Skin epidermis (tissue), 12 donors: ENCODE data around the gene PTPN14.
A peak's percentile ranks its signal among the peaks of the same experiment; 100 is the strongest.

Experiments
- H3K27ac ChIP-seq, 21 experiments: fragments of 200-600 bp; sonication (generic) in 11 of 21; one replicate each; pipeline ENCODE4 v1.5.0; 2020; ENCODE audit warnings: mild to moderate bottlenecking in 3 of 21, inconsistent platforms in 2 of 21, moderate library complexity in 2 of 21
- H3K4me3 ChIP-seq, 7 experiments: fragments of 200-600 bp; sonication (generic) in 2 of 7; one replicate each; pipeline ENCODE4 v1.5.0; 2020; ENCODE audit warnings: inconsistent platforms in 2 of 7, mild to moderate bottlenecking in 2 of 7, moderate library complexity in 1 of 7

The PTPN14 gene

DNA sequence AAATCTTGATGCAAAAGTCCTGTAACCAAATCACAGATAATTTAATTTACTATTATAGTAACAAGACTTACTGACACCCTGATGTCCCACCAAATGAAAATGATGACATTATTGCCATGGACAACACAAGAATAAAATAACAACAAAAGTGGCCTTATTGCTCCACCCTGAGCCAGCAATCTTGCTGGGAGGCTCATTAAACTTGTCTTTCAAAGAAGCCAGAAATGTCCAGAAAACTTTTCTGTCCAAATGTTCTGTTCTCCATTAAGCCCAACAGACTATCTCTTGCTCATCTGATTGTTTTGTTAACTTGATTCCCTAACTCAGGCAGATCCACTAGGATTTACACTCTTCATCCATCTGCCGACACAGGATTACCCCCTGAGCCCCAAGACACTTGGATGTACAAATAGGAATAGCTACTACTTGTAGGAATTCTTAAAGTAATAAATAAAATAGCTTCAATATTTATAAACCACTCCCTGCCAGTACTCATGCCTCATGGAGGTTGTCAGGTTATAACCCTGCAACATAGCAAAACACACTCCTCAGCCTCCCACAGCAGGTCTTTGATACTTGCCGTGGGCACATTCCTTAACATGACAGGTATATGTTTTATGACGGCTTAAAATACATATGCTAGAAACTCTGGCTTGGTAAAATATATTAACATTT, 84.9 kb downstream of the PTPN14 start:
- Histone ChIP-seq H3K27ac (peak overlapping the region in 20 of 21 experiments; percentile 3 to 65 (median 36)), H3K4me3 (no peak overlapping the region)

GRCh38 chr1:214464445-214465287, 86.7 kb downstream of the PTPN14 start:
- H3K4me3 ChIP-seq: no peak overlapping the region
- H3K27ac ChIP-seq: peak overlapping the region in 1 of 21 experiments; percentile 5

DNA sequence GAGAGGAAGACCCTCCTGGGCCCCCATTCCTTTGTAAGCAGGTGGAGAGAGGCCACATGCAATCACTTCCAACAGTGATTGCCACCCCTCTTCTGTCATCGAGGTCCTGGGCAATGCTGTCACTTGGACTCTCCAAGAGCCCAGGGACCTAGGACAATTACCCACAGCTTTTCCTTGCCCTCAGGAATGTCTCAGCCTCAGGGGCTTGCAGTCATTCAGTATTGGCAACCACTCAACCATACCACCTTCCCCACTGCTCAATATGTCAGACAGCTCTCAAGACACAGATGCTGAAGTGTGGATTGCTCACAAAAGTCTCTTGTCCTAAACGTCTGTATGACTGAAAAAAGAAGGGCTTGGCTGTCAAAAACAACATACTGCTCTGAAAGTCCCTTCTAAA, 87.8 kb downstream of the PTPN14 start:
- Histone ChIP-seq H3K27ac (peak overlapping the region in 1 of 21 experiments; percentile 10), H3K4me3 (no peak overlapping the region)

DNA sequence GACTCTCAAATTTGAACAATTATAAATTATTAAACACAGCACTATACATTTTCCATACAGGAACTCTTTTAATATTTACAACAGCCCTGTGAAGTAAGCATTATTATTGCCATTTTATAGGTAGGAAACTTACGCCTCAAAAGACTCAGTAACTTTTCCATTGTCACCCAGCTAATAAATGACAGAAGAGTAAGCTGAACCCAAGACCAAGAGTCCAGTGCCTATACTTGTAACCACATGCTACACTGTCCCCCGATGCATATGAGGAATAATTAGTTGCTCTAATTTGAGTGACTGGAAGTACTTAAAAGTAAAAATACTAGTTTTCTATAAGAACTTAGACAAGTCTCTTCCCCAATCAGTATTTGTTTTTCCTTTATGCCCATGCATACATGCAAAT, 88.5 kb downstream of the PTPN14 start:
- H3K4me3 ChIP-seq: no peak overlapping the region
- no peak overlapping the region for H3K27ac ChIP-seq

- Histone ChIP-seq H3K4me3 (no peak overlapping the region), H3K27ac (no peak overlapping the region)
Measured at GRCh38 chr1:214461305-214461704, 90.1 kb downstream of the PTPN14 start.

GRCh38 chr1:214460304-214460916, 91.0 kb downstream of the PTPN14 start:
- no peak overlapping the region for H3K4me3 ChIP-seq
- no peak overlapping the region for H3K27ac ChIP-seq

- Histone ChIP-seq H3K27ac (no peak overlapping the region), H3K4me3 (no peak overlapping the region)
Measured at GRCh38 chr1:214459895-214460294, 91.5 kb downstream of the PTPN14 start.

DNA sequence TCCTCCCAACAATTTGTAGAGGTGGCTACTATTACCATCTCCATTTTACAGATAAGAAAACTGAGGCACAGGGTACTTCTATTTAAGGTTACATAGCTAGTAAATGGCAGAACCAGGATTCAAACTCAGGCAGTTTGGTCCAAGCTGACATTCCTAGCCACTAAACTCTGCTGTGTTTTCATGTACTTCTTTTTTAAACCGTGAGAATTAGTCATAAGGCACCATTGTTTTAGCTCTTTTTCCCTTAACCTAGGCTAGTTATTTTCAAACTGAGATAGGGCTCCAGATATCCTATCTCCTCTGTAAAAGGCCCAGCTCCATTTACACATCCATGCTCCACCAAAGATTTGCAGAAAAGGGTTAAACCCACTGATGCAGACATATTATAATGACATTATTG, 92.9 kb downstream of the PTPN14 start:
- H3K4me3 ChIP-seq: no peak overlapping the region
- no peak overlapping the region for H3K27ac ChIP-seq

GRCh38 chr1:214455971-214456867, 95.2 kb downstream of the PTPN14 start:
- Histone ChIP-seq H3K4me3 (no peak overlapping the region), H3K27ac (peak overlapping the region in 1 of 21 experiments; percentile 10)

DNA sequence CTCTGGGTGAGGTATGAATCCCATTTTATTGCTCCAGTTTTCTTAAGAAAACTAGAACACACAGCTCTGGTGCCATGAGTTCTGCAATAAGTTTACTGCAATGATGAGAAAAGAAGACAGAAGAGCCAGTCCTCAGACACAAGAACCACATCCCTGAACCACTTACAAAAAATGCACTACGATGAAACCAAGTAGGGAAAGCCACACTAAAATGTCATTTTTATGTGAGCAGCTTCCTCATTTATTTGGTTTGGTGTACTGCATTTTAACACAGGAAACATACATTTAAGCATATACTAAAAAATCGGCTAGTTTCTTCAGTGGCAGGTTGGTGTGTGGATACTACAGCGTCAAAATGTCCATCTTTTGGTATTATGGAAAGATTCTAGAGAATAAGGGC, 95.9 kb downstream of the PTPN14 start:
- no peak overlapping the region for H3K4me3 ChIP-seq
- no peak overlapping the region for H3K27ac ChIP-seq

DNA sequence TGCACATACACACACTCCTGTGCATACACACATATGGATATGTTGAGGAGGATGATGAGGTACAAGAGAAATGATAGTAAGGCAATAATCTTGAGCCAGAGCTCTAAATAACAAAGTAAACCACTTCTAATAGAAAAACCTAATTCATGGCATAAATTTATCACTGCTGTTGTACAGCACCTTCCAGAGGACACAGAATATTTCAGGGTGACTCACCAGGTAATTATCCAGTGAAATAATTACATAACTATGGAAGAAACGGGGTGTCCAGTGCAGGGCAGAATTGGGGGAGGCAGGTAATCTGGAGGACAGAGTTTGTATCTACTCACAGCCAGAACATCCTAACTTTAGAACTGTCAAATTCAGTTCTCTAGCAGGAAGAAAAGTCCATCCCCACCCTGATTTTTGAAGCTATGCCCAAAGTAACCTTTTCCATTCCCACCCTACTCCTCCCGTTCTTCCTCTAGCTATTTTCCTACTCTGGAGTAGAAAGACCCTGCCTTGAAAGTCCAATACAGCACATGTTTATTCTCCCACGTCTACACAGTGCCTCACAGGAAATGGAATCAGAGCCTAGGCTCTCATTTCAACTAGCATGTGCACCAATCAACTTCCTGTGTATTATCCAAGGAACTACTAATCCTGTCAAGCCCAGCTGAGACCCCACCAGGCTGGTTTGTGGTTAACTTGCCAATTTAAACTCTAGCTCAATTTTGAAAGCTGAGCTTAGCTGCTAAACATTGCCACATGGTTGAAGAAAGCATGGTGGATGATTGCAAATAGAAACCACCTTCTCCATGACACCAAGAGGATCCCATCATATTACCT, 96.6 kb downstream of the PTPN14 start:
- Histone ChIP-seq H3K27ac (peak overlapping the region in 6 of 21 experiments; percentile 2 to 46 (median 30)), H3K4me3 (no peak overlapping the region)

DNA sequence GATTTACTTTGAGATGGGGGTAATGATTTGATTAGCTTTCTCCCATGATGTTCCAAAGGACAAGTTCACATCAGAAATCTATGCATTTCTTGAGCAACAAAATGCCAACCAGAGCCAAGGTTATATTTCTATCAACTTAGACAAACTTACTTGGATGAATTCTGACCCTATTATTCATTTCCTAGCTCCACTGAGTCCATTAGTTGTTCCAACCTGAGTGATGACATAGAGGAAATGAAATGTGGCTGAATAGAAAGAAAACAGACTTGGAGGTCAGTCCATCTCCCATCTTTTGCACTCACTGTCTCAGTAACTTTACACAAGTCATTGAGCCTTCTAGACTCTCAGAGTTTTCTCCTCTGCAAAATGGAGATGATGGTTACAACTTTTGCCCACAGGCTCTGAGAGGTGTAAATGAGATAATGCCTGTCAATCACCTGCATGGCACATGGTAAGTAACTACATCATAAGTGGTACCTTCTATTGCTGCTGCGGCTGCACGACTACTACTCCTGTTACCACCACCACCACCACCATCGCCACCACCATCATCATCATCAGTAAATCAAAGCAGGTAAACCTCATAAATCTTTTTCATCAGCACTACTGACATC, 98.2 kb downstream of the PTPN14 start:
- Histone ChIP-seq H3K4me3 (no peak overlapping the region), H3K27ac (no peak overlapping the region)

GRCh38 chr1:214452152-214452784, 99.1 kb downstream of the PTPN14 start:
- Histone ChIP-seq H3K27ac (peak overlapping the region in 1 of 21 experiments; percentile 32), H3K4me3 (no peak overlapping the region)

GRCh38 chr1:214451596-214451995, 99.8 kb downstream of the PTPN14 start:
- H3K27ac ChIP-seq: peak overlapping the region in 5 of 21 experiments; percentile 2 to 45 (median 32)
- H3K4me3 ChIP-seq: no peak overlapping the region

DNA sequence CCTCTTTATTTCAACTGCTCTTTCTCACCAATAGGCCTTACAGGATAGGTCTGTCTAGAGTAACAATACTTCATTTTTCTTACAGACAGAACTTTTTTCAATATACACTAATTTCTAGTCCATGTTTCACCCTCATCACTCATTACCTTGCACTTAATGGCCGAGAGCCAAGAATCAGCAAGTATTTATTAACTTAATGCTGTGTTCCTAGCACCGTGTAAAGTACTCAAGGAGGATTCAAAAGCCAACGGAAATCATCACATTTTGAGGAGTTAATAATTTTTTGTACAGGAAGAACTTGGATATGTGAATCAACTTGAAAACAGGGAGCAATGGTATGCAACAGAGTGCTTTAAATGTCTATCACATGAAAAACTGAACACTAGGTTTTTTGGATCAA, 102.0 kb downstream of the PTPN14 start:
- no peak overlapping the region for H3K4me3 ChIP-seq
- H3K27ac ChIP-seq: no peak overlapping the region

DNA sequence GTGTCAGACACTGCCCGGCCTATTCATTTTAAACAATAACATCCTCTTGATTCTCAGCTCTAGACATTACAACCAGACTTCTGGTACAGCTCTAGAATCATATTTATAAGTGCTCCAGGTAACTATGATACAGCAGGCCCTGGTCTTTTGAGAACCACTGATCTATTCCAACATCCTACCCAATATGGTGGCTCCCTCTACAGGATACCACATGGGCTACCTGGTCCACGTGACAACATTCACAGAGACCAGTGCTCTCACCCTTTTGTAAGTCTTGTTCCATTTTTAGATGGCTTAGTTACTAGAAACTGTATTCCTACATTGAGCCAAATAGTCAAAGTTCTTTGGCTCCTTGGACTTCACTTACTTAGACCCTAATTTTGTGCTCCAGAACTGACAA, 102.9 kb downstream of the PTPN14 start:
- H3K27ac ChIP-seq: peak overlapping the region in 2 of 21 experiments; percentile 27 to 50
- no peak overlapping the region for H3K4me3 ChIP-seq

- H3K27ac ChIP-seq: peak overlapping the region in 15 of 21 experiments; percentile 4 to 77 (median 50)
- H3K4me3 ChIP-seq: no peak overlapping the region
Measured at GRCh38 chr1:214447557-214447871, 103.9 kb downstream of the PTPN14 start.
